Stimulated activated CD8-positive, alpha-beta memory T cell treated with anti-CD3 and anti-CD28 coated beads, Interleukin-7, amount 100 ng/mL, for 24 hours (primary cell): ENCODE data around the gene ODAD4.
"Not testable (repeated sequence)": the region's sequence is repeated elsewhere in the genome, so short reads cannot be mapped to it uniquely, and the experiment has no call there.

Experiments used
- DNase-seq: peaks from one replicate; pipeline ENCODE4 v3.0.0-alpha.2; 2020; ENCODE audit warnings: low read depth

The ODAD4 gene

GRCh38 chr17:42002175-42002791 is 71.9 kb downstream of the ODAD4 start:
- no peak for DNase-seq

DNA sequence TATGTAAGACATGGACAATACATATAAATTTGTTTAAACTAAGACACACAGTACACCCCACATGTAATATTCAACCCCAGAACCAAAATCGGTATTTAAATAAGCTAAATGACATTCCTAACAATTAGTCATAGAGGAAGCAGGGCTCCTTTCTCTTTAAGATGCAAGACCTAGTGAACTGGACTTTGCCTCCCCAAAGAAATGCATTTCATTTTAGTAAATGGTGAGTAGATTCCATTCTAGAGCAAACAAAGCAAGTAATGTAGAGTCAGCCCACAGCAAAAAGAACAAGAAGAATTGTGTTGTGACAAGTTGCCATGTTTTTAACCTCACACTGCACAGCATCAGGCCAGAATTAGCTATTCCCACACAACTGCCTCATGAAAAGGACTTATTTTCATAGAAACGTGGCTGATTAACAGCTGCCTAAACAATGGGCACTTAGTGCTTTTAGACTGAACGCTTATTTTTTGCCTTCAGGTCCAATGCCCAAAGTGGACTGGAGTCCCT is 72.4 kb downstream of the ODAD4 start:
- DNase-seq, result no peak

DNA sequence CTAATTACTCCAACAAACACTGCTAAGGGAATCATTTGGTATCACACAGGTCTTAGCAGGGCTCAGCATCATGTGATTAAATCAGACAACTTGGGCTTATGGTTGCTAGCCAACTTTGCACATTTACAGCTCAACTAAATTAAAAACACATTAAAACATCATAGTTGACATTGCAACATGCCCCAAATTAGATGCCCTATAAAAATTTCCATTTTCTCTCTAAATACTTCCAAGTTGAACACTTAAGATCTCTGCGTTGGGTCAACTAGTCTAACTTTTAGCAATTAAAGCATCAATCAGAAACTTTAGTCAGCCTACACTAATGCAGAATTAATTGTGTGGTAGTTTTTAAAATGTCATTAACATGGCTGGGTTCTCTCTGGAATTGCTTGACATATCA is 74.7 kb downstream of the ODAD4 start:
- DNase-seq, result no peak

DNA sequence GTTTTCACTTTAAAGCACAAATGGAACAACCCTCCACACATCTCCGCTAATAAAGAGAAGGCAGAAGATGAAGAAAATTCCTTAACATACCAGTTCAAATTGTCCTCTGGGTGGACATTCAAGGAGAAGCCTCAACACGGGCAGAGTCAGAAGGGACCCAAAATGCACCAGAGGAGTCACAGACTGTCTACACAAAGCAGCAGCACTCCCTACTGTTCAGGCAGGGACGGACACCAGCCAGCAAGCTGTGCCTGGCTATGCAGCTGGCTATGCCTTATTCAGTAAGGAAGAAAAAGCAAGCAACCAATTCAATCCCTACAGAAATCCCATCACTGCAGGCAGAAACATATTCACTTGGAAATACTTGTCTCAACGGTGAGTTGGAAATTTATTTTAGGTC is 78.8 kb downstream of the ODAD4 start:
- DNase-seq, result no peak

DNA sequence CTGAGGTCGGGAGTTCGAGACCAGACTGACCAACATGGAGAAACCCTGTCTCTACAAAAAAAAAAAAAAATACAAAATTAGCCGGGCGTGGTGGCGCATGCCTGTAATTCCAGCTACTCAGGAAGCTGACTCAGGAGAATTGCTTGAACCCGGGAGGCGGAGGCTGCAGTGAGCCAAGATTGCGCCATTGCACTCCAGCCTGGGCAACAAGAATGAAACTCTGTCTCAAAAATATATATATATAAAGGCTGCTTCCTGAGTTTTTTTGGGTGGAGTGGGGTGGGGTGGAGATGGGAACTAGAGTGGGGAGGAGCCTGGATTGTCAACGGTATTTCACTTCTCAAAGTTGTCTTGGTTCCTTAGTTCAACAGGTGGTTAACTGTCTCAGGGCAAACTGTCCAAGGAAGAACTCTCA is 79.9 kb downstream of the ODAD4 start:
- not testable (repeated sequence) for DNase-seq

GRCh38 chr17:42010898-42011516 is 80.6 kb downstream of the ODAD4 start:
- DNase-seq, result no peak

DNA sequence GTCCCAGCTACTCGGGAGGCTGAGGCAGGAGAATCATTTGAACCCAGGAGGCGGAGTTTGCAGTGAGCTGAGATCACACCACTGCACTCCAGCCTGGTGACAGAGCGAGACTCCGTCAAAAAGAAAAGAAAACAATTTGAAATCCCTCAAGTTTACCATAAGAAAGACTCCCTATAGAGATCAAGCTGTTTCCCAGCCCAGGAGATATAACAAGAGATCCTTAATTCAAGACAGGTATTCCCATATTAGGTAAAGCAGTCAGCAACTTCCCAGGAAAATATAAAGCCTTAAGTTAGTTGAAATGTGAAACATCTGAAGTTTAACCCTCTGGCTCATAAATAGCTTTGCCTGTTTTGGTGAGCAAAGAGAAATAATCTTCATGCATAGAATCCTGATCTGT is 81.9 kb downstream of the ODAD4 start:
- not testable (repeated sequence) for DNase-seq

DNA sequence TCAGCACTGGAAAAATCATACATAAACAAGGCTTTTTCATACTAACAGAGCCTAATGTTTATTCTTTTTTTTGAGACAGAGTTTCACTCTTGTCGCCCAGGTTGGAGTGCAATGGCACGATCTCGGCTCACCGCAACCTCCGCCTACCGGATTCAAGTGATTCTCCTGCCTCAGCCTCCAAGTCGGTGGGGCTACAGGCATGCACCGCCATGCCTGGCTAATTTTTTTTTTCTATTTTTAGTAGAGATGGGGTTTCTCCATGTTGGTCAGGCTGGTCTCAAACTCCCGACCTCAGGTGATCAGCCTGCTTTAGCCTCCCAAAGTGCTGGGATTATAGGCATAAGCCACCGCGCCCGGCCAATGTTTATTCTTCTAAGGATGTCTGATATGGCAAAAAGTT is 83.3 kb downstream of the ODAD4 start:
- not testable (repeated sequence) for DNase-seq
